Activated naive CD4-positive, alpha-beta T cell treated with anti-CD3 and anti-CD28 coated beads for 36 hours (primary cell): ENCODE measurements around the gene AUTS2. TPM values are rescaled to one million over a fixed set of nuclear protein-coding genes. Genes with fewer than 3 reads are reported as not detected.

Experiments
- CTCF ChIA-PET: fragments of 350-600 bp; sonication (Branson Sonifier 250); formaldehyde crosslinking; loops from one replicate; lab custom pipeline; 2021; ENCODE audit warnings: antibody characterized with exemption; lab: Charles Lee
- DNase-seq: peaks from one replicate; pipeline ENCODE4 v3.0.0-alpha.2; 2020
- H3K27ac Mint-ChIP-seq: one replicate; pipeline ENCODE4 v1.8.0; 2021; ENCODE audit warnings: mild to moderate bottlenecking, mixed read lengths
- H3K27me3 Mint-ChIP-seq: one replicate; pipeline ENCODE4 v1.8.0; 2021; ENCODE audit warnings: low read depth, mixed read lengths
- H3K36me3 Mint-ChIP-seq: one replicate; pipeline ENCODE4 v1.8.0; 2021; ENCODE audit warnings: low read depth, mixed read lengths
- H3K4me1 Mint-ChIP-seq: one replicate; pipeline ENCODE4 v1.8.0; 2021; ENCODE audit warnings: low read depth, mixed read lengths
- H3K4me3 Mint-ChIP-seq: one replicate; pipeline ENCODE4 v1.8.0; 2021; ENCODE audit warnings: mild to moderate bottlenecking, moderate library complexity, mixed read lengths
- H3K9me3 Mint-ChIP-seq: one replicate; pipeline ENCODE4 v1.8.0; 2021; ENCODE audit warnings: mixed read lengths
- intact Hi-C: fragments of 100-400 bp; cut with micrococcal nuclease; formaldehyde crosslinking; loops from one replicate; pipeline ENCODE4 v1.15.1; 2023
- total RNA-seq, 2 experiments: library from RNA; stranded (reverse); gene quantifications; one replicate each; pipeline ENCODE4 v1.2.3, GENCODE V29; 2021

The AUTS2 gene
- total RNA-seq, 2 experiments from 2014 or later: 0.79 to 1.1 TPM

- Mint-ChIP-seq H3K27me3 (no peaks in the 10 kb centered on the region), H3K36me3 (no peaks in the 10 kb centered on the region), H3K4me3 (no peak overlapping the region), H3K4me1 (no peaks in the 10 kb centered on the region), H3K27ac (no peak overlapping the region), H3K9me3 (no peaks in the 10 kb centered on the region)
- intact Hi-C loops: no loop called here
- no peak for DNase-seq
- CTCF ChIA-PET: no interaction called here
These were observed 56.8 kb downstream of the AUTS2 start for GRCh38 chr7:69654849-69655707.

- no peak for DNase-seq
- Mint-ChIP-seq H3K9me3 (no peaks in the 10 kb centered on the region), H3K36me3 (no peaks in the 10 kb centered on the region), H3K27ac (no peak overlapping the region), H3K4me3 (no peak overlapping the region), H3K27me3 (no peaks in the 10 kb centered on the region), H3K4me1 (no peaks in the 10 kb centered on the region)
- CTCF ChIA-PET: no interaction called here
- intact Hi-C loops: no loop called here
These were observed 57.8 kb downstream of the AUTS2 start for GRCh38 chr7:69656077-69656476.

- intact Hi-C loops: no loop called here
- H3K4me3 Mint-ChIP-seq: no peak overlapping the region
- H3K27me3 Mint-ChIP-seq: no peaks in the 10 kb centered on the region
- no peak overlapping the region for H3K27ac Mint-ChIP-seq
- no peaks in the 10 kb centered on the region for H3K9me3 Mint-ChIP-seq
- H3K4me1 Mint-ChIP-seq: no peaks in the 10 kb centered on the region
- DNase-seq: no peak
- CTCF ChIA-PET: interaction anchor here (0.7 kb wide), 1 partner anchor 40 kb away, joined by 3 read pairs; no protein-coding TSS in a partner anchor
- no peaks in the 10 kb centered on the region for H3K36me3 Mint-ChIP-seq
These were observed 58.6 kb downstream of the AUTS2 start for GRCh38 chr7:69656890-69657289.

- no peaks in the 10 kb centered on the region for H3K9me3 Mint-ChIP-seq
- no peak overlapping the region for H3K4me3 Mint-ChIP-seq
- H3K4me1 Mint-ChIP-seq: no peaks in the 10 kb centered on the region
- H3K36me3 Mint-ChIP-seq: no peaks in the 10 kb centered on the region
- no peak for DNase-seq
- intact Hi-C loops: no loop called here
- H3K27ac Mint-ChIP-seq: no peak overlapping the region
- CTCF ChIA-PET: interaction anchor here (0.7 kb wide), 1 partner anchor 39 kb away, joined by 3 read pairs; no protein-coding TSS in a partner anchor
- no peaks in the 10 kb centered on the region for H3K27me3 Mint-ChIP-seq
These were observed 59.1 kb downstream of the AUTS2 start for GRCh38 chr7:69657331-69657730.

- no peaks in the 10 kb centered on the region for H3K9me3 Mint-ChIP-seq
- no peaks in the 10 kb centered on the region for H3K27me3 Mint-ChIP-seq
- H3K36me3 Mint-ChIP-seq: no peaks in the 10 kb centered on the region
- no peak overlapping the region for H3K4me3 Mint-ChIP-seq
- no peaks in the 10 kb centered on the region for H3K4me1 Mint-ChIP-seq
- intact Hi-C loops: no loop called here
- no peak for DNase-seq
- CTCF ChIA-PET: no interaction called here
- H3K27ac Mint-ChIP-seq: no peak overlapping the region
These were observed 59.7 kb downstream of the AUTS2 start for GRCh38 chr7:69657985-69658384.

- Mint-ChIP-seq H3K4me3 (no peak overlapping the region), H3K27ac (no peak overlapping the region), H3K4me1 (no peaks in the 10 kb centered on the region), H3K36me3 (no peaks in the 10 kb centered on the region), H3K9me3 (no peaks in the 10 kb centered on the region), H3K27me3 (no peaks in the 10 kb centered on the region)
- DNase-seq: no peak
- CTCF ChIA-PET: no interaction called here
- intact Hi-C loops: no loop called here
These were observed 61.7 kb downstream of the AUTS2 start for GRCh38 chr7:69659983-69660382.

- Mint-ChIP-seq H3K4me3 (no peak overlapping the region), H3K9me3 (no peaks in the 10 kb centered on the region), H3K36me3 (no peaks in the 10 kb centered on the region), H3K27ac (no peak overlapping the region), H3K4me1 (no peaks in the 10 kb centered on the region), H3K27me3 (no peaks in the 10 kb centered on the region)
- intact Hi-C loops: no loop called here
- DNase-seq: no peak
- CTCF ChIA-PET: interaction anchor here (0.6 kb wide), 1 partner anchor 58 kb away, joined by 3 read pairs; no protein-coding TSS in a partner anchor
These were observed 63.1 kb downstream of the AUTS2 start for GRCh38 chr7:69661342-69661741.

- H3K9me3 Mint-ChIP-seq: no peaks in the 10 kb centered on the region
- H3K4me3 Mint-ChIP-seq: no peak overlapping the region
- H3K4me1 Mint-ChIP-seq: no peaks in the 10 kb centered on the region
- intact Hi-C loops: no loop called here
- no peaks in the 10 kb centered on the region for H3K27me3 Mint-ChIP-seq
- H3K36me3 Mint-ChIP-seq: no peaks in the 10 kb centered on the region
- H3K27ac Mint-ChIP-seq: no peak overlapping the region
- no peak for DNase-seq
- CTCF ChIA-PET: no interaction called here
These were observed 65.9 kb downstream of the AUTS2 start for GRCh38 chr7:69663911-69664832.

- Mint-ChIP-seq H3K27ac (no peak overlapping the region), H3K4me3 (no peak overlapping the region), H3K36me3 (no peaks in the 10 kb centered on the region), H3K4me1 (no peaks in the 10 kb centered on the region), H3K27me3 (no peaks in the 10 kb centered on the region), H3K9me3 (no peaks in the 10 kb centered on the region)
- intact Hi-C loops: no loop called here
- no peak for DNase-seq
- CTCF ChIA-PET: interaction anchor here (0.6 kb wide), 1 partner anchor 454 kb away, joined by 6 read pairs; no protein-coding TSS in a partner anchor
These were observed 67.1 kb downstream of the AUTS2 start for GRCh38 chr7:69665369-69665768.

- H3K4me1 Mint-ChIP-seq: no peaks in the 10 kb centered on the region
- no peaks in the 10 kb centered on the region for H3K9me3 Mint-ChIP-seq
- DNase-seq: no peak
- H3K36me3 Mint-ChIP-seq: no peaks in the 10 kb centered on the region
- CTCF ChIA-PET: no interaction called here
- H3K27ac Mint-ChIP-seq: no peak overlapping the region
- no peak overlapping the region for H3K4me3 Mint-ChIP-seq
- intact Hi-C loops: no loop called here
- H3K27me3 Mint-ChIP-seq: no peaks in the 10 kb centered on the region
These were observed 70.1 kb downstream of the AUTS2 start for GRCh38 chr7:69668339-69668870.

GRCh38 chr7:69670701-69671100 is 72.4 kb downstream of the AUTS2 start:
- CTCF ChIA-PET: no interaction called here
- Mint-ChIP-seq H3K4me3 (no peak overlapping the region), H3K27me3 (no peaks in the 10 kb centered on the region), H3K4me1 (no peaks in the 10 kb centered on the region), H3K36me3 (no peaks in the 10 kb centered on the region), H3K27ac (no peak overlapping the region), H3K9me3 (no peaks in the 10 kb centered on the region)
- DNase-seq: no peak
- intact Hi-C loops: no loop called here

GRCh38 chr7:69673074-69673473 is 74.8 kb downstream of the AUTS2 start:
- CTCF ChIA-PET: no interaction called here
- no peaks in the 10 kb centered on the region for H3K27me3 Mint-ChIP-seq
- no peaks in the 10 kb centered on the region for H3K9me3 Mint-ChIP-seq
- no peak overlapping the region for H3K4me3 Mint-ChIP-seq
- no peak for DNase-seq
- H3K4me1 Mint-ChIP-seq: no peaks in the 10 kb centered on the region
- intact Hi-C loops: no loop called here
- H3K36me3 Mint-ChIP-seq: no peaks in the 10 kb centered on the region
- H3K27ac Mint-ChIP-seq: no peak overlapping the region
